Endothelial cell of umbilical vein (primary cell): ENCODE measurements around the gene NMRAL1. TPM values are rescaled to one million over a fixed set of nuclear protein-coding genes. Genes with fewer than 3 reads are reported as not detected.

Experiments
- BruUV-seq: library from RNA; stranded (reverse); fragments of 400-500 nt; replicated peaks from 2 replicates; lab custom pipeline; 2021; lab: Mats Ljungman, UMichigan
- CTCF ChIA-PET: fragments of 300-600, 350-600 bp; sonication (Branson Sonifier 250); formaldehyde crosslinking; loops from one replicate; lab custom pipeline; 2021; ENCODE audit warnings: antibody characterized with exemption, inconsistent platforms; lab: Charles Lee
- POLR2A ChIA-PET: fragments of 300-600, 350-600 bp; sonication (Branson Sonifier 250); formaldehyde crosslinking; loops from one replicate; lab custom pipeline; 2021; ENCODE audit warnings: antibody characterized with exemption, inconsistent platforms; lab: Charles Lee
- DNase-seq: peaks from one replicate; pipeline ENCODE4 v3.0.0-alpha.2; 2011; ENCODE audit warnings: low read depth, low spot score
- FAIRE-seq: peaks from 2 replicates; lab custom pipeline; 2011; peaks lifted over from hg19 to GRCh38; lab: Jason Lieb, UNC
- H2AFZ ChIP-seq: 2 replicates; pipeline ENCODE4 v1.6.0; 2012; ENCODE audit warnings: low read depth, low read length, control low read depth, inconsistent platforms
- H3K27ac ChIP-seq: 2 replicates; pipeline ENCODE4 v1.5.1; 2011; ENCODE audit warnings: low read depth, mild to moderate bottlenecking, control low read depth, low read length, moderate library complexity; ENCODE audit not compliant: insufficient read depth
- H3K27me3 ChIP-seq, 2 experiments: 2 replicates each; pipeline versions ENCODE4 v1.6.0 to v1.6.1; 2011; ENCODE audit warnings: low read length in 2 of 2, mixed read lengths in 1 of 2; ENCODE audit not compliant: control insufficient read depth in 2 of 2, insufficient read depth in 2 of 2
- H3K36me3 ChIP-seq, 2 experiments: 2 replicates in 1 of 2; 3 replicates in 1 of 2; pipeline ENCODE4 v1.5.1; 2011; ENCODE audit warnings: low read length in 2 of 2, mild to moderate bottlenecking in 1 of 2, moderate library complexity in 1 of 2; ENCODE audit not compliant: control insufficient read depth in 2 of 2, insufficient read depth in 2 of 2; ENCODE audit errors: extremely low read depth in 1 of 2
- H3K4me1 ChIP-seq: 3 replicates; pipeline ENCODE4 v1.5.1; 2011; ENCODE audit warnings: mild to moderate bottlenecking, low read length; ENCODE audit not compliant: control insufficient read depth, insufficient read depth; ENCODE audit errors: extremely low read depth
- H3K4me2 ChIP-seq: 2 replicates; pipeline ENCODE4 v1.6.1; 2011; ENCODE audit warnings: low read length, control low read depth, mixed read lengths; ENCODE audit not compliant: insufficient read depth
- H3K4me3 ChIP-seq, 3 experiments: fragments of 200-600 bp in 1 of 3; sonication (generic), shearing (Covaris generic) in 1 of 3; replicated peaks in 1 of 3; 2 replicates each; pipeline ENCODE4 v1.5.1; 2011 to 2016; ENCODE audit warnings: control low read depth in 3 of 3, low read length in 3 of 3, mild to moderate bottlenecking in 2 of 3, inconsistent platforms in 1 of 3, low read depth in 1 of 3, moderate library complexity in 1 of 3; ENCODE audit not compliant: insufficient read depth in 1 of 3
- H3K79me2 ChIP-seq: 2 replicates; pipeline ENCODE4 v1.6.0; 2012; ENCODE audit warnings: low read length, inconsistent platforms; ENCODE audit not compliant: control insufficient read depth, insufficient read depth
- H3K9ac ChIP-seq: replicated peaks from 2 replicates; pipeline ENCODE3; 2011; ENCODE audit warnings: low read length, control low read depth; ENCODE audit not compliant: insufficient read depth; ENCODE audit errors: extremely low read depth
- H3K9me1 ChIP-seq: replicated peaks from 3 replicates; pipeline ENCODE4 v1.6.0; 2011; ENCODE audit warnings: mild to moderate bottlenecking, low read length; ENCODE audit not compliant: control insufficient read depth, insufficient read depth; ENCODE audit errors: extremely low read depth
- H3K9me3 ChIP-seq: replicated peaks from 2 replicates; pipeline ENCODE4 v1.5.1; 2012; ENCODE audit warnings: low read length, inconsistent platforms; ENCODE audit not compliant: control insufficient read depth, insufficient read depth
- H4K20me1 ChIP-seq: replicated peaks from 2 replicates; pipeline ENCODE3; 2011; ENCODE audit warnings: mild to moderate bottlenecking, low read length; ENCODE audit not compliant: control insufficient read depth, insufficient read depth; ENCODE audit errors: extremely low read depth
- CTCF ChIP-seq, 2 donors: IDR thresholded peaks; 1 replicate in 1 of 2; 2 replicates in 1 of 2; pipeline ENCODE4 v1.5.1; 2011; ENCODE audit warnings: low read length in 2 of 2, mild to moderate bottlenecking in 2 of 2, moderate library complexity in 2 of 2, control low read depth in 1 of 2, inconsistent platforms in 1 of 2, low read depth in 1 of 2; ENCODE audit not compliant: insufficient read depth in 1 of 2; ENCODE audit errors: extremely low read depth in 1 of 2
- EZH2 ChIP-seq: IDR thresholded peaks from 2 replicates; pipeline ENCODE4 v1.6.1; 2012; ENCODE audit warnings: borderline replicate concordance, low read depth, mild to moderate bottlenecking, moderate library complexity, low read length, inconsistent platforms; ENCODE audit not compliant: severe bottlenecking
- FOS ChIP-seq: IDR thresholded peaks from 2 replicates; pipeline ENCODE4 v1.6.1; 2011; ENCODE audit warnings: mild to moderate bottlenecking, low read length, moderate library complexity, borderline replicate concordance; ENCODE audit not compliant: insufficient read depth
- GATA2 ChIP-seq: IDR thresholded peaks from 2 replicates; pipeline ENCODE4 v1.7.0; 2011; ENCODE audit warnings: low read depth, mild to moderate bottlenecking, moderate library complexity, mixed read lengths, low read length; ENCODE audit not compliant: insufficient read length, insufficient read depth
- JUN ChIP-seq: IDR thresholded peaks from 2 replicates; pipeline ENCODE4 v1.6.1; 2011; ENCODE audit warnings: borderline replicate concordance, low read depth; ENCODE audit not compliant: insufficient read length, insufficient read depth
- MAX ChIP-seq: IDR thresholded peaks from 2 replicates; pipeline ENCODE4 v1.6.1; 2011; ENCODE audit not compliant: insufficient read depth, insufficient read length
- MYC ChIP-seq: IDR thresholded peaks from one replicate; pipeline ENCODE4 v1.6.1; 2011; ENCODE audit warnings: mild to moderate bottlenecking, low read depth, low read length
- POLR2A ChIP-seq: IDR thresholded peaks from 2 replicates; pipeline ENCODE4 v1.6.1; 2012; ENCODE audit warnings: low read depth, mild to moderate bottlenecking, control low read depth, low read length
- POLR2AphosphoS5 ChIP-seq: IDR thresholded peaks from 2 replicates; pipeline ENCODE4 v1.6.1; 2012; ENCODE audit warnings: low read depth, mild to moderate bottlenecking, control low read depth, low read length, moderate library complexity; ENCODE audit not compliant: insufficient read depth
- dilution Hi-C: fragments of 300-500 bp; cut with MboI; formaldehyde crosslinking; loops from one replicate; pipeline ENCODE4 v1.15.0; 2019; ENCODE audit warnings: low sequenced_read_pairs; ENCODE audit not compliant: extremely low pct_ligation_motif_present
- intact Hi-C: fragments of 100-400 bp; cut with micrococcal nuclease; formaldehyde crosslinking; loops from one replicate; pipeline ENCODE4 v1.10.0; 2022
- polyA plus RNA-seq, 4 experiments: library from polyadenylated mRNA; depleted of rRNA in 3 of 4; stranded (reverse) in 3 of 4; unstranded in 1 of 4; fragments of >200 nt; gene quantifications; 2 replicates each; pipeline versions ENCODE4 v1.2.1 to v1.2.3, GENCODE V29; 2011 to 2012; ENCODE audit warnings: missing spikeins in 1 of 4
- total RNA-seq: library from RNA; stranded (reverse); gene quantifications from 2 replicates; pipeline ENCODE4 v1.2.3, GENCODE V29; 2021

Gene NMRAL1
- total and polyA plus RNA-seq, 2 donors (not counting 3 experiments of a cell fraction or from before 2014, with no cell fraction given), result 48.0 to 84.4 TPM

- H3K36me3 ChIP-seq, result peaks cover 0 to 2% of the 10 kb centered on the region in 2 experiments
- BruUV-seq, result TSS peak; percentile 84
- DNase-seq (peak; percentile 96), FAIRE-seq (peak; percentile 98)
- H3K4me2 ChIP-seq, result peak within 1 kb of the TSS; percentile 86
- ChIA-PET CTCF (no interaction called here), POLR2A (no interaction called here)
- no peaks in the 10 kb centered on the region for H3K9me3 ChIP-seq
- peak within 1 kb of the TSS; percentile 64 to 84 (median 81) for H3K4me3 ChIP-seq
- peak within 1 kb of the TSS; percentile 94 for H3K9ac ChIP-seq
- dilution Hi-C loops (no loop called here), intact Hi-C loops (loop anchor here (5.0 kb wide), 1 partner anchor 52 kb away; the partner anchor contains the start of gene HMOX2)
- peaks cover 36% of the 10 kb centered on the region for H3K79me2 ChIP-seq
- H3K27ac ChIP-seq, result peak within 1 kb of the TSS; percentile 93
- H2AFZ ChIP-seq, result peak within 1 kb of the TSS; percentile 88
- peaks cover 16% of the 10 kb centered on the region for H3K4me1 ChIP-seq
- no peak for TF ChIP-seq GATA2
- TF ChIP-seq EZH2, result no peak
- no peak for TF ChIP-seq CTCF (IDR thresholded peaks at IDR 0.05; ENCODE audit: extremely low read depth in 1 of 2, insufficient read depth in 1 of 2, low read depth in 1 of 2, low read length in 2 of 2)
- no peak for TF ChIP-seq MYC
- TF ChIP-seq JUN, result no peak
- peak; percentile 93 for TF ChIP-seq POLR2A
- no peak for TF ChIP-seq FOS
- peak; percentile 76 for TF ChIP-seq MAX
- peak; percentile 95 for TF ChIP-seq POLR2AphosphoS5
- no peaks in the 10 kb centered on the region for H3K9me1 ChIP-seq
- H4K20me1 ChIP-seq, result no peaks in the 10 kb centered on the region
- H3K27me3 ChIP-seq, result no peaks in the 10 kb centered on the region
Observed at GRCh38 chr16:4425378-4426020, 48.9 kb downstream of the NMRAL1 start, which contains the start of gene DNAJA3. TSS of gene DNAJA3 (plus strand) at chr16:4425868. CDS start at chr16:4425882, 14 bp downstream.
